GM13976 (cell line): Measurements from ENCODE around the gene CPAMD8.

ENCODE experiments used
- DNase-seq: peaks from one replicate; pipeline ENCODE4 v3.0.0; 2012; ENCODE audit warnings: low spot score
- in situ Hi-C: fragments of 300-500 bp; cut with MboI; formaldehyde crosslinking; loops from one replicate; pipeline ENCODE4 v1.12.0; 2022; ENCODE audit warnings: low sequenced_read_pairs, mixed read lengths, inconsistent platforms; ENCODE audit not compliant: unreplicated experiment
- TF ChIP-seq, protein P1 (sequence below): IDR thresholded peaks from 2 replicates; pipeline ENCODE4 v1.5.1; 2012; ENCODE audit warnings: borderline replicate concordance, mild to moderate bottlenecking; ENCODE audit not compliant: insufficient read depth; ENCODE audit errors: extremely low read depth, missing control alignments, control extremely low read depth

The CPAMD8 gene

DNA sequence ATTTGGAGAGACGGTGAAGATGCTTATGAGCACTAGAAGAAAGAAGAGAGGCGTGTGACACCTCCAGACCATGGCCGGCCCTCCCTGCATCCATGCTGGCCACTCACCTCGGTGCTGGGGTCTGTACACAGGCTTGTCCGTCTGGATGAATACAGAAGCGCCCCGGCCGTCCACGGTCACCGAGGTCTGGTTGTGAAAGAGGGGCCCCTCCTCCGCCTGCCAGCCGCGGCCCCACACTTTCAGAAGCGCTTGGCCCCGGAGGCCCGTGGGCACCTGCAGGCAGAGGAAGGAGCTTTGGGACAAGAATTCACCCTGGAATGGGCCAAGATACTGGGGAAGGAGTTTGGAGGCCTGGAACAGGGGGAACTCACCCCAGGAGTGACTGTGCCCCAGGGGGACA, 15.1 kb downstream of the CPAMD8 start:
- in situ Hi-C loops: no loop called here
- no peak for DNase-seq
- TF ChIP-seq, protein P1, sequence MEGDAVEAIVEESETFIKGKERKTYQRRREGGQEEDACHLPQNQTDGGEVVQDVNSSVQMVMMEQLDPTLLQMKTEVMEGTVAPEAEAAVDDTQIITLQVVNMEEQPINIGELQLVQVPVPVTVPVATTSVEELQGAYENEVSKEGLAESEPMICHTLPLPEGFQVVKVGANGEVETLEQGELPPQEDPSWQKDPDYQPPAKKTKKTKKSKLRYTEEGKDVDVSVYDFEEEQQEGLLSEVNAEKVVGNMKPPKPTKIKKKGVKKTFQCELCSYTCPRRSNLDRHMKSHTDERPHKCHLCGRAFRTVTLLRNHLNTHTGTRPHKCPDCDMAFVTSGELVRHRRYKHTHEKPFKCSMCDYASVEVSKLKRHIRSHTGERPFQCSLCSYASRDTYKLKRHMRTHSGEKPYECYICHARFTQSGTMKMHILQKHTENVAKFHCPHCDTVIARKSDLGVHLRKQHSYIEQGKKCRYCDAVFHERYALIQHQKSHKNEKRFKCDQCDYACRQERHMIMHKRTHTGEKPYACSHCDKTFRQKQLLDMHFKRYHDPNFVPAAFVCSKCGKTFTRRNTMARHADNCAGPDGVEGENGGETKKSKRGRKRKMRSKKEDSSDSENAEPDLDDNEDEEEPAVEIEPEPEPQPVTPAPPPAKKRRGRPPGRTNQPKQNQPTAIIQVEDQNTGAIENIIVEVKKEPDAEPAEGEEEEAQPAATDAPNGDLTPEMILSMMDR: no peak

- TF ChIP-seq, protein P1: no peak
- in situ Hi-C loops: no loop called here
- DNase-seq: no peak
Measured at GRCh38 chr19:17006579-17006978, 20.0 kb downstream of the CPAMD8 start.

DNA sequence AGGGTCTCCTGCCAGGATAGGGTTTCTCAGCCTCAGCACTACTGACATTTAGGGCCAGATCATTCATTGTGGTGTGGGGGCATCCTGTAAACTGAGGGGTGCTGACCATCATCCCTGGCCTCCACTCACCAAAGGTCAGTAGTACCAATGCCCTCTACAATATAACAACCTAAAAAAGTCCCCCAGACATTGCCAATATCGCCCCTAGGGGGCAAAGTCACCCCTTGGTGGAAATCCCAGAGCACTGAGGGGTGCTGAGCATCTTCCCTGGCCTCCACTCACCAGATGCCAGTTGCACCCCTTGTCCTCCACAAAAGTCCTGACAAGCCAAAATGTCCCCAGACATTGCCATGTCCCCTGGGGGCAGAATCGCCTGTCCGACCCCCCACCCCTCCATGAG, 21.6 kb downstream of the CPAMD8 start:
- TF ChIP-seq, protein P1: no peak
- in situ Hi-C loops: no loop called here

GRCh38 chr19:17004386-17004785, 22.2 kb downstream of the CPAMD8 start:
- TF ChIP-seq, protein P1: no peak
- DNase-seq: no peak
- in situ Hi-C loops: no loop called here

More for the DNA sequence above, 21.6 kb downstream of the CPAMD8 start:
- DNase-seq: no peak

DNA sequence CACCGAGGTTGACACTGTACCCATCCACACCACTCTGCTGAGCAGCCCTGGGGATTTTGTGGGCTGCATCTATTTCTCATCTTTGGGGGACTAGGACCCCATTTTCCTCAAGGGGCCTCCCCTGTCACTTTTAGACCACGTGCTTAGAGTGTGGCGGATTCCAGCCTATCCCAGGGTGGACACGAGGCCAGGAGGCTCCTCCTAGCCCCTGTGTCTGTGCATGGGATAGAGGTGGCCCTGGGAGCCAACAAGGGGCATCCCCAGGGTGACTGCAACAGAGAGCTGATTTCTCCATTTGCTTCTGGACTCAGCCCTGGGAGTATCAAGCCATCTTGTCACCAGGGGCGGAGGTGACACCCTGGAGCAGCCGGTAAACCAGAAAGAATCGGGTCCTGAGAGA, 24.2 kb downstream of the CPAMD8 start:
- DNase-seq: no peak
- TF ChIP-seq, protein P1: no peak
- in situ Hi-C loops: no loop called here

- TF ChIP-seq, protein P1: no peak
- in situ Hi-C loops: no loop called here
- peak; percentile 57 for DNase-seq
Measured at GRCh38 chr19:17001603-17002183, 24.9 kb downstream of the CPAMD8 start.
